GM18951 (cell line): Measurements from ENCODE around the gene TTC12.

Experiments used
- POLR2A ChIP-seq: IDR thresholded peaks from 4 replicates; pipeline ENCODE4 v1.6.1; 2011; ENCODE audit warnings: mild to moderate bottlenecking; ENCODE audit not compliant: insufficient read length, insufficient read depth; ENCODE audit errors: extremely low read depth
- in situ Hi-C: fragments of 300-500 bp; cut with MboI; formaldehyde crosslinking; loops from one replicate; pipeline ENCODE4 v1.12.0; 2022; ENCODE audit warnings: low sequenced_read_pairs, mixed read lengths, inconsistent platforms; ENCODE audit not compliant: unreplicated experiment

Gene TTC12

DNA sequence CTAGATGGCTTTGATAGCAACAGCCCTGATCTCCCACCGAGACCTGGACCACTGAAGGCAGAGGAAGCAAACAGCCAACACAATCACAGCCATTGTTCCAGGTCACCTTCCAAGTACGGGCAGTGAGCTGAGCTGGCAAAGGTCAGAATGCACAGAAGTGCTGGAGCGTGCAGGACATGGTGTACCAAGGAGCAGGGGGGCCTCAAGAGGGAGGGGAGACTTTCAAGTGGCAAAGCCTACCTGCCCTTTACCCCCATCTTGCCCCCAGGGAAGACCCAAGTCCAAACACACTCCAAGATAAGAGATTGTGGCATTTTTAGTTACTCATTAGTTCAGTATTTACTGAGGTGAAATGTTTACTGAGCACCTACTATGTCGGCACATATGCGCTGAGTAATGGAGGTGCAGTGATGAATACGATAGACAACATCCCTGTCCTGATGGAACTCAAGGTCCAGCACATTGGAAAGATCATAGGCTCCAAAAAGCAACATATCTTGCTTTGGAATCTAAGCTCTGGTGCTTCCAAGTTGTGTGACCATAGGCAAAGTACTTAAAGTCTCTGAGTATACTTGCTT lies 26.0 kb upstream of the TTC12 start:
- in situ Hi-C loops: loop anchor here (25.0 kb wide), 1 partner anchor 1001 kb away; no protein-coding TSS in a partner anchor
- TF ChIP-seq POLR2A: no peak

DNA sequence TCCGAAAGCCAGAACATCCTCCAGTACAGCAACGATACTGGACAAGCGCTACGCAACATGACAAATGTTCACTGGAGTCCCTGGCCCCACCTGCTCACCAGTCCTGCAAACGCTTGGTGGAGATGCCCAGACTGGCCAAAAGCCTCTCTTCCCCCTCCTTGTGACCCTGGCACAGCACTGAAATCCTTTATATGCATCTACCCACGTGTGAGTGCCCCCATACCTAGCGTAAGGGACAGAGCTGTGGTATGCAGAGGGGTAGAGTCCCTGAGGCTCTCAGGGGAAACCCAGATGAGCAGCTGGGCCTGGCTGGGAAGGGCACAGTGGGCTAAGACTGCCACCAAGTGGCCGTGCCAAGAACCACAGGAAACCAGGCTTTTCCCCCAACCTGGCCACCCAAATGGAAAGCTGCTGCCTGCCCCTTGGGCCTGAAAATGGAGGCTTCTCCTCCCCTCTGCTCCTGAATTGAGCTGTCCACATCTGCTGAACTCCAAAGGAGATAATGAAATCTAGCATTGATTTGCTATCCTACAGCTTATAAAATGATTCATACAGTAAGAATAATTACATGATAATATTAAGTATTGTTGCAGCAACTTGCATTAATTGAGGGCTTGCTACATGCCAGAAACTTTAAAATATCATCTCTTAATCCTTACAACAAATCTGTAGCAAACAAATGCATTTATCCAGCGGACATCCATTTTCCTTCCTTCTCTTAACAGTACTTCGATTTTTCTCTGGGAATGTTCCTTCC lies 24.8 kb upstream of the TTC12 start:
- in situ Hi-C loops: loop anchor here (10.0 to 25.0 kb wide), 2 partner anchors 695 to 1002 kb away; no protein-coding TSS in a partner anchor
- no peak for TF ChIP-seq POLR2A

DNA sequence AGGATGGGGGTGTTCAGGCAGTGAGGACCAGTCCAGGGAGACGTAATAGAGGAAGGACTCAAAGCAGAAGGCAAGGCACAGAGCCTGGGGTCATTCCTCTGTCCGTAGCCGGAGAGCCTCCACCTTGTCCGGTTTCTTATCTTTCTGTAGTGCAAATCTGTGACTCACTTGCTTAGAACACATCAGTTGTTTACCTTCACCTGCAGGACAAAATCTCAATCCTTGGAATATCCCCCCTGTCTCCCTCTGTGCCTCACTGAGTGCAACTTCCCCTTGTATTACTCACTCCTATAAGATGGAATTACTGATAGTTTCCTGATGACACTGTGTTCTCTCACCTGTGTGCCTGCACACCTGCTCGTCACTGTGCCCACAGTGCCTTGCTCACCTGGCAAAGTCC lies 20.4 kb upstream of the TTC12 start:
- no peak for TF ChIP-seq POLR2A
- in situ Hi-C loops: loop anchor here (10.0 to 25.0 kb wide), 2 partner anchors 699 to 1007 kb away; no protein-coding TSS in a partner anchor

DNA sequence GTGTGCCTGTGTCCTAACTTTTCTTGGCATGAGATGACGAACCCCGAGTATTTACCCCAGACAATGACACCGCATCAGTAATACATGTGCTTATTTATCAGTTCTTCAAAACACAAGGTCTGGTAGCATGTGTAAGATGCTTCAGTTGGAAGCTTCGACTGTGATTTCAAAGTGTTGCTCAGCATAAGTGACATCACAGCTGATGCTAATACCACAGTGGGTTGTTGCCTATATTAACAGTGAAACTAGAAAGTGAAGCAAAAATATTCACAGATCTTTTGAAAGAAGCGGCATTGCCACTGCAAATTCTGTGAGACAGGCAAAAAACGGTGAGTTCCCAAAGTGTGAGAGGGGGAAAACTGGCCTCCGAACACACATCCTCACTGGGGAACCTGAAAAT lies 18.4 kb upstream of the TTC12 start:
- no peak for TF ChIP-seq POLR2A
- in situ Hi-C loops: loop anchor here (10.0 to 25.0 kb wide), 2 partner anchors 701 to 1009 kb away; no protein-coding TSS in a partner anchor

DNA sequence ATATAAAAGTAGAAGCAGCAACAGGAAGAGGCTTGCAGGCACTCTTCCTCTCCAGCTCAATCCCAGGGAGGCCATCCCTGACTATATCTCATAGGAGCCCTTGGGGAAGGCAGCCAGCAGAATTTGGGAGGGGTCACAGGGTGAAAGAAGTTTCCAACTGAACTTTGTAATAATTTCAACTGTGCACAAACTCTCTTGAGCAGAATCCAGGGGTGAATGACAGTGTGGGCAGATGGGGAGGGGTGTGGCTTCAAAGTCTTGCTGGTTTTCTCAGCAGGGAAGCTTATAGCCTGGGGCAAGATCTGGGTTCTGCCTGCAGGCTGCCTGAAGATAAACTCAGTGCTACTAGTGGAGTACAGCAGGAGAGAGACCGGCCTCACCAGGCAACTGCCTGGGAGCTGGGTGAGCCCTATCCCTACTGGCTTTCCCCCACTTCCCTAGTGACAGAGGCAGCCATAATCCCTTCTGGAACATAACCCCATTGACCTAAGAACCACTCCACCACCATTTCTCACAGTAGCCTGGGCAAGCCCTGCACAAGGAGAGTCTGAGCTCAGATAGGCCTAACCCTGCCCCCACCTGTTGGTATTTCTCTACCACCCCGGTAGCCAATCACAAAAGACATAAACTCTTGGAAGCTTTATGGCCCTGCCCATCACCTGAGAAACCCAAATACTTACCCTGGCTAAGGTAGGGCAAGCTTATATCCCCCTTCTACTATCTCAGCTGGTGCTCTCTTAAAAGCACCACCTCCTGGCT lies 17.8 kb upstream of the TTC12 start:
- in situ Hi-C loops: loop anchor here (10.0 to 25.0 kb wide), 2 partner anchors 702 to 1009 kb away; no protein-coding TSS in a partner anchor
- no peak for TF ChIP-seq POLR2A

DNA sequence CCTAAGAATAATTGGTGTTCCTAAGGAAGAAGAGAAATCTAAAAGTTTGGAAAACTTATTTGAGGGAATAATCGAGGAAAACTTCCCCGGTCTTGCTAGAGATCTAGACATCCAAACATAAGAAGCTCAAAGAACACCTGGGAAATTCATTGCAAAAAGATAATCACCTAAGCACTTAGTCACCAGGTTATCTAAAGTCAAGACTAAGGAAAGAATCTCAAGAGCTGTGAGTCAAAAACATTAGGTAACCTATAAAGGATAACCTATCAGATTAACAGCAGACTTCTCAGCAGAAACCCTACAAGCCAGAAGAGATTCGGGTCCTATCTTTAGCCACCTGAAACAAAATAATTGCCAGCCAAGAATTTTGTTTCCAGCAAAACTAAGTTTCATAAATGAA lies 15.9 kb upstream of the TTC12 start:
- in situ Hi-C loops: loop anchor here (10.0 to 25.0 kb wide), 2 partner anchors 704 to 1011 kb away; no protein-coding TSS in a partner anchor

DNA sequence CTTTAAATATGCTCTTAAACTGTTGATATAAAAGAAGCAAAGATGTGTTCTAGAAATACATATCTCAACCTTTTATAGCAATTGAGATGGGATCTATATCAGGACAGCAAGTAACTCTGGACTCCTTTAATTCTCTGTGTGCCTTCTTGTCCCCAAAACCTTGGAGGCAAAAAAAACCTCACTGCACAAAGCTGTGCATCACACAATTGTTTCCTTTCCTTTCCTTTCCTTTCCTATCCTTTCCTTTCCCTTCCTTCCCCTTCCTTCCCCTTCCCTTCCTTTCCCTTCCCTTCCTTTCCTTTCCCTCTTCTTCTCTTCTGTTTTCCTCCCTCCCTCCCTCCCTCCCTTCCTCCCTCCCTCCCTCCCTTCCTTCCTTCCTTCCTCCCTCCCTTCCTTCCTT lies 9.5 kb upstream of the TTC12 start:
- in situ Hi-C loops: loop anchor here (10.0 to 25.0 kb wide), 2 partner anchors 230 to 432 kb away; no protein-coding TSS in a partner anchor
- TF ChIP-seq POLR2A: no peak

DNA sequence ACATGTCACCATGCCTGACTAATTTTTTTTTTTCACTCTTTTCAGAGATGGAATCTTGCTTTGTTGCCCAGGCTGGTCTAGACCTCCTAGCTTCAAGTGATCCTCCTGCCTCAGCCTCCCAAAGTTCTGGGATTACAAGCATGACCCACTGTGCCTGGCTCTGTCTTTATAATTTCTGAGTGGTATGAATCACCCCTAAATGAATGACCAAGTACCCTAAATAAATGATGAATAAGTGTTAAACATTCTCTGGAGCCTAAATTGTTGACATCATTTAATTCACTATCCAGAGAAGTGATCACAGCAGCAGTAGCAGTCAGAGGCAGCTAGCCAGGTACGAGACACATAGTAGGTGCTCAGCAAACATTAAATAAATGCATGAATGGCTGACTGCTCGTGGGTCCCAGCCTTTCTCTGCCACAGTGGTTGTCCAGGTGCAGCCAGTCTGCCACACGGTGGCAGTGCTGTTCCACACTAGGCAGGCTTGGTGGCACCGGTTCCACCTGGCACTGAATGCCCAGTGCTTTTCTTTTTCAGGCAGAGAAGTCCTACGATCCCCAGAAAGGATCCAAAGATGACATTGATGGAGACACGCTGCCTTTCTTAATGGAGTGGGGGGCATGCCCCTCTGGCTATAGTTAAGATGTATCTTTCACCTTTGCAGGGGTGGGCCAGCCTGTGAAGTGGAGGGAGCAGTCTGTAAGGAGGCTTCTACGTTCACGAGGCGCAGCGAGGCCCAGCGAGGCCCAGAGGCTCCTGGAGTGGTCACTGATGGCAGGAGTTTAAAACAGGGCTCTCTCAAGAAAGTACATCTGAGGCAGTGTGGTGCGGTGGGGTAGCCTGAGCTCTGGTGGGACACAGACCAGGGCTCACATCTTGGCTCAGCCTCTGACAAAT lies 8.7 kb upstream of the TTC12 start:
- in situ Hi-C loops: loop anchor here (10.0 to 25.0 kb wide), 2 partner anchors 229 to 432 kb away; no protein-coding TSS in a partner anchor
- TF ChIP-seq POLR2A: no peak

DNA sequence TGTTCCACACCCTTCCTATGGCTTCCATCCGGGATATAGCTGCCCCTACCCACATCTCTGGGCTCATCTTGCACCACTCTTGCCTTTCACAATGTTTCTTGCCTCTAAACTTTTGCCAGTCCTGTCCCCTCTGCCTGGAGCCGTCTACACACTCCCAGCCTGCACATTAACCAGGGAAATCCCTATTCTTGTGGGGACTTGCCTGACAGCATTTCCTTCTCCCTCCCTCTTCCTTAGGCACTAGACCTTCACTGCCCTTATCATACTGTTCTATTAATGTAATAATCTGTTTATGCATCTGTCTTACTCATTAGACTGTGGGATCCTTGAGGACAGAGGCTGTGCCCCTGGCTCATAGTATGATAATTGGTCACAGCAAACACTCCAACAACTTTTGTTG lies 5.8 kb upstream of the TTC12 start:
- in situ Hi-C loops: loop anchor here (10.0 to 25.0 kb wide), 2 partner anchors 226 to 429 kb away; no protein-coding TSS in a partner anchor
- TF ChIP-seq POLR2A: no peak

DNA sequence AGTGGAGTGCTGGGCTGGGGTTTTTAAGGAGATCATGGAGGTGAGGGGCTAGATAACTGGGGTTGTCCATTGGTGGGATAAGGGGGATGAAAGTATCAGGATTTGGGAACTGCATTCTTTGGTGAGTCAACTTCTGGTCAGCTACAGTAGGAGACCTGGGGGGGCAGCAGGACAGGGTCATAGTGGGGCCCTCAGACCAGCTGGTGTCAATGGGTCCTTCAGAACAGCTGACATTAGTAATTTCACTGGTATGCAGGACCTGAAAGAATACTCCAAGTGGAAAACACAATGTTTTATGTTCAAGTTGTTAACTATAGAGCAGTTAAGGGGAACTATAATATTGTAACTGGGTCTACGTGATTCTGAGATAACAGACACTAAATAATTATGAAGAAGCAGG lies 2.8 kb upstream of the TTC12 start:
- in situ Hi-C loops: loop anchor here (25.0 kb wide), 1 partner anchor 426 kb away; no protein-coding TSS in a partner anchor
- no peak for TF ChIP-seq POLR2A

DNA sequence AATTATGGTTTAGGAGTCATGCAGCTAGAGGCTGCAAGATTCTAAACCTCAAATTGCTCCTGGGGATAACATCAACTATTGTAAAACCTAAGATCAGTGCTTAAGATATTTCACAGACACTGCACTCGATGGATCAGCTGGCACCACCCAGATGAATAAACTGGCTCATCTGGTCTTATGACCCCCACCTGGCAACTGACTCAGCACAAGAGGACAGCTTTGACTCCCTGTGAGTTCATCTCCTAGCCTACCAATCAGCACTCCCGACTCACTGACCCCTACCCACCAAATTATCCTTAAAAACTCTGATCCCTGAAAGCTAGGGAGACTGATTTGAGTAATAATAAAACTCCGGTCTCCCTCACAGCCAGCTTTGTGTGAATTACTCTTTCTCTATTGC lies 782 bp upstream of the TTC12 start:
- in situ Hi-C loops: loop anchor here (25.0 kb wide), 1 partner anchor 424 kb away; no protein-coding TSS in a partner anchor
- TF ChIP-seq POLR2A: no peak

DNA sequence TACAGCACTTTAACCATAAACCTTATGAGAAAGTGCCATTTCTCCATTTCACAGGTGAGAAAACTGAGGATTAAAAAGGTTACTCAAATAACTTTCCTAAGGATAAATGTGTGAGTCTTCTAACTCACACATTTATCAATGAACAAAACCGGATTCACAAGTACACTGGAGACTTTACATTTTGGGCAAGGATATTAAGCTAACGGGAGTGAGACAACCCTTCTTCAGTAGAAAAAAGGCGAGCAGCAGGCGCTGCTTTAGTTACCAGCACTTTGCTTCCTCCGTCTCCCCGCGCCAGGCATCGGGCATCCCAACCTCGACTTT lies 356 bp upstream of the TTC12 start:
- no peak for TF ChIP-seq POLR2A
- in situ Hi-C loops: loop anchor here (25.0 kb wide), 1 partner anchor 423 kb away; no protein-coding TSS in a partner anchor

DNA sequence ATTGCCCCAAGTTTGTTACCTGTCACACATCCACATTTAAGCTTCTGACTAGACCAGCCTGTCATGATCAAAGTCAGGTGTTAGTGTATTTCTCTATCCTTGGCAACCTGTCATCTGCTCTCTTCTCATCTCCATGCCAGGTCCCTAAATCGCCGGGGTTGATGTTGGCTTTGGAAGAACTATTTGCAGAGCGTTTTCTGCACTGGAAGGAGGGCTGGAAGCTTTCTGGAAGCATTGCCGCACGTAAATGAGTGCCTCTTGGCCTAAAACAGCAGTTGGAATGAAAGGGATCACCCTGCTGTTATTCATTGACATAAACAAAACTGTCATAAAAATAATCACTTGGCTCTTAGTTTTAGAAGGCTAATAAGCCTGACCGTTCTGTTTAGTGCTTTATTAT lies 1.4 kb downstream of the TTC12 start:
- in situ Hi-C loops: loop anchor here (25.0 kb wide), 1 partner anchor 421 kb away; no protein-coding TSS in a partner anchor

More for the DNA sequence above, 1.4 kb downstream of the TTC12 start:
- TF ChIP-seq POLR2A: no peak
